A673 (cell line): ENCODE data around the gene AURKA. TPM values are rescaled to one million over a fixed set of nuclear protein-coding genes. Genes with fewer than 3 reads are reported as not detected.

Experiments used
- BruUV-seq: library from RNA; stranded (reverse); fragments of 400-500 nt; replicated peaks from 2 replicates; lab custom pipeline; 2021; lab: Mats Ljungman, UMichigan
- CTCF ChIA-PET: fragments of 300-600 bp; sonication (Branson Sonifier 250); formaldehyde crosslinking; loops from one replicate; lab custom pipeline; 2022; ENCODE audit warnings: antibody characterized with exemption; lab: Charles Lee
- POLR2A ChIA-PET: fragments of 300-600 bp; sonication (Branson Sonifier 250); formaldehyde crosslinking; loops from one replicate; lab custom pipeline; 2022; ENCODE audit warnings: antibody characterized with exemption; ENCODE audit not compliant: low non-redundant PET; lab: Charles Lee
- DNase-seq: peaks from one replicate; pipeline ENCODE4 v3.0.0-alpha.2; 2015; ENCODE audit warnings: low spot score
- H3K27ac ChIP-seq: fragments of 200-600 bp; sonication (generic); 2 replicates; pipeline ENCODE4 v1.5.1; 2016; ENCODE audit warnings: mixed run types, low read depth, mild to moderate bottlenecking, mixed read lengths, antibody characterized with exemption, low read length; ENCODE audit not compliant: poor library complexity, severe bottlenecking
- H3K27me3 ChIP-seq: fragments of 200-600 bp; sonication (generic); replicated peaks from 2 replicates; pipeline ENCODE4 v1.6.1; 2017; ENCODE audit warnings: mixed run types, low read depth, mild to moderate bottlenecking, mixed read lengths, antibody characterized with exemption, low read length; ENCODE audit not compliant: insufficient read depth, poor library complexity
- H3K36me3 ChIP-seq: fragments of 200-600 bp; sonication (generic); 2 replicates; pipeline ENCODE4 v1.6.1; 2016; ENCODE audit warnings: mixed run types, mild to moderate bottlenecking, mixed read lengths, antibody characterized with exemption, low read length; ENCODE audit not compliant: insufficient read depth, poor library complexity, severe bottlenecking
- H3K4me1 ChIP-seq: fragments of 200-600 bp; sonication (generic); 2 replicates; pipeline ENCODE4 v1.6.1; 2017; ENCODE audit warnings: mixed run types, mild to moderate bottlenecking, mixed read lengths, antibody characterized with exemption, low read length; ENCODE audit not compliant: insufficient read depth, poor library complexity, severe bottlenecking
- H3K4me3 ChIP-seq: fragments of 200-600 bp; sonication (generic); 2 replicates; pipeline ENCODE4 v1.5.1; 2016; ENCODE audit warnings: low read depth, mixed run types, mild to moderate bottlenecking, mixed read lengths, low read length; ENCODE audit not compliant: poor library complexity, severe bottlenecking
- H3K9me3 ChIP-seq: fragments of 200-600 bp; sonication (generic); 2 replicates; pipeline ENCODE4 v1.6.1; 2016; ENCODE audit warnings: mixed run types, low read depth, mild to moderate bottlenecking, mixed read lengths, antibody characterized with exemption, low read length; ENCODE audit not compliant: poor library complexity, severe bottlenecking
- EZH2 ChIP-seq: fragments of 200-600 bp; sonication (generic); IDR thresholded peaks from 2 replicates; pipeline ENCODE4 v1.6.1; 2017; ENCODE audit warnings: borderline replicate concordance, low read depth, mild to moderate bottlenecking, mixed read lengths, antibody characterized with exemption, low read length; ENCODE audit not compliant: poor library complexity, severe bottlenecking
- intact Hi-C: fragments of 100-400 bp; cut with micrococcal nuclease; formaldehyde crosslinking; loops from one replicate; pipeline ENCODE4 v1.10.0; 2022; ENCODE audit not compliant: unreplicated experiment
- total RNA-seq: library from RNA; stranded (reverse); gene quantifications from 2 replicates; pipeline ENCODE4 v1.2.3, GENCODE V29; 2021
- TF ChIP-seq, protein P1 (sequence below): fragments of 300-800, 200-600 bp; sonication (generic); conservative IDR thresholded peaks from 2 replicates; pipeline ENCODE4 v1.5.1; 2017; ENCODE audit warnings: low read depth, mild to moderate bottlenecking, antibody characterized with exemption, low read length, moderate library complexity, mixed read lengths

AURKA gene
- total RNA-seq, 1 experiment from 2014 or later, result 105 TPM

- no peak for TF ChIP-seq EZH2
- TF ChIP-seq, protein P1, sequence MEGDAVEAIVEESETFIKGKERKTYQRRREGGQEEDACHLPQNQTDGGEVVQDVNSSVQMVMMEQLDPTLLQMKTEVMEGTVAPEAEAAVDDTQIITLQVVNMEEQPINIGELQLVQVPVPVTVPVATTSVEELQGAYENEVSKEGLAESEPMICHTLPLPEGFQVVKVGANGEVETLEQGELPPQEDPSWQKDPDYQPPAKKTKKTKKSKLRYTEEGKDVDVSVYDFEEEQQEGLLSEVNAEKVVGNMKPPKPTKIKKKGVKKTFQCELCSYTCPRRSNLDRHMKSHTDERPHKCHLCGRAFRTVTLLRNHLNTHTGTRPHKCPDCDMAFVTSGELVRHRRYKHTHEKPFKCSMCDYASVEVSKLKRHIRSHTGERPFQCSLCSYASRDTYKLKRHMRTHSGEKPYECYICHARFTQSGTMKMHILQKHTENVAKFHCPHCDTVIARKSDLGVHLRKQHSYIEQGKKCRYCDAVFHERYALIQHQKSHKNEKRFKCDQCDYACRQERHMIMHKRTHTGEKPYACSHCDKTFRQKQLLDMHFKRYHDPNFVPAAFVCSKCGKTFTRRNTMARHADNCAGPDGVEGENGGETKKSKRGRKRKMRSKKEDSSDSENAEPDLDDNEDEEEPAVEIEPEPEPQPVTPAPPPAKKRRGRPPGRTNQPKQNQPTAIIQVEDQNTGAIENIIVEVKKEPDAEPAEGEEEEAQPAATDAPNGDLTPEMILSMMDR, result no peak
- Histone ChIP-seq H3K36me3 (peaks cover 93% of the 10 kb centered on the region), H3K9me3 (no peaks in the 10 kb centered on the region), H3K4me1 (no peaks in the 10 kb centered on the region), H3K4me3 (no peak overlapping the region), H3K27ac (no peak overlapping the region), H3K27me3 (no peaks in the 10 kb centered on the region)
- intact Hi-C loops, result no loop called here
- ChIA-PET POLR2A (no interaction called here), CTCF (no interaction called here)
- DNase-seq, result no peak
- BruUV-seq, result no TSS peak
Measured at GRCh38 chr20:56403465-56403864, 11.4 kb upstream of the AURKA start.

GRCh38 chr20:56400001-56400640 is 8.1 kb upstream of the AURKA start:
- no peak for TF ChIP-seq EZH2
- TF ChIP-seq, protein P1, result peak; percentile 86
- Histone ChIP-seq H3K9me3 (no peaks in the 10 kb centered on the region), H3K27ac (no peak overlapping the region), H3K4me3 (no peak overlapping the region), H3K36me3 (peaks cover 98% of the 10 kb centered on the region), H3K27me3 (no peaks in the 10 kb centered on the region), H3K4me1 (no peaks in the 10 kb centered on the region)
- ChIA-PET POLR2A (no interaction called here), CTCF (no interaction called here)
- DNase-seq, result peak; percentile 76
- BruUV-seq, result no TSS peak
- intact Hi-C loops, result no loop called here

GRCh38 chr20:56395166-56395565 is 3.2 kb upstream of the AURKA start:
- intact Hi-C loops, result no loop called here
- Histone ChIP-seq H3K27ac (no peak overlapping the region), H3K4me3 (no peak overlapping the region), H3K27me3 (no peaks in the 10 kb centered on the region), H3K36me3 (peaks cover 58% of the 10 kb centered on the region), H3K4me1 (peaks cover 15% of the 10 kb centered on the region), H3K9me3 (no peaks in the 10 kb centered on the region)
- BruUV-seq, result no TSS peak
- POLR2A ChIA-PET, result no interaction called here
- DNase-seq, result no peak
- TF ChIP-seq, protein P1, result no peak
- no peak for TF ChIP-seq EZH2
- CTCF ChIA-PET, result interaction anchor here (0.6 kb wide), 1 partner anchor 1519 kb away, joined by 7 read pairs; no protein-coding TSS in a partner anchor
